K562 (cell line): Measurements from ENCODE around the gene KRTAP1-4. TPM values are rescaled to one million over a fixed set of nuclear protein-coding genes. Genes with fewer than 3 reads are reported as not detected.
"Not testable (repeated sequence)": the region's sequence is repeated elsewhere in the genome, so short reads cannot be mapped to it uniquely, and the experiment has no call there.

Experiments used
- ATAC-seq: fragments of 200-7000 bp; cut with Tn5 transposase; 3 replicates; pipeline ENCODE4 v1.9.1; 2020; ENCODE audit warnings: moderate library complexity
- BruUV-seq: library from RNA; stranded (reverse); fragments of 400-500 nt; replicated peaks from 2 replicates; lab custom pipeline; 2021; lab: Mats Ljungman, UMichigan
- CTCF ChIA-PET: fragments of 300-600 bp; formaldehyde crosslinking; extraction: SDS; loops from one replicate; lab custom pipeline; 2021; ENCODE audit warnings: low intra/inter-chr PET ratio; lab: Yijun Ruan, JAX
- POLR2A ChIA-PET: fragments of 300-600, 350-650 bp; sonication (Branson Sonifier 250); formaldehyde crosslinking; extraction: SDS; loops from one replicate; lab custom pipeline; 2021; ENCODE audit warnings: antibody characterized with exemption, inconsistent platforms; lab: Yijun Ruan, JAX
- DNase-seq, 4 experiments: peaks; one replicate each; pipeline versions ENCODE4 v3.0.0 to v3.0.0-alpha.2; 2011 to 2018; ENCODE audit warnings: low spot score in 3 of 4, mixed read lengths in 3 of 4; ENCODE audit errors: extremely low read depth in 1 of 4
- FAIRE-seq: peaks from 2 replicates; lab custom pipeline; 2011; peaks lifted over from hg19 to GRCh38; lab: Jason Lieb, UNC
- H2AFZ ChIP-seq: 2 replicates; pipeline ENCODE4 v1.6.0; 2011; ENCODE audit warnings: low read depth, low read length, control low read depth, inconsistent platforms
- H3K27ac ChIP-seq: fragments of 200-600 bp; 3 replicates; pipeline ENCODE4 v1.8.0; 2011; ENCODE audit warnings: low read depth, mild to moderate bottlenecking, control low read depth, inconsistent platforms, low read length, moderate library complexity, mixed read lengths; ENCODE audit errors: extremely low read depth
- H3K27me3 ChIP-seq, 2 experiments: fragments of 300-600 bp in 1 of 2; 2 replicates in 1 of 2; 3 replicates in 1 of 2; pipeline versions ENCODE4 v1.6.0 to v1.8.0; 2011; ENCODE audit warnings: inconsistent platforms in 2 of 2, low read length in 2 of 2, mild to moderate bottlenecking in 1 of 2, mixed read lengths in 1 of 2, moderate library complexity in 1 of 2; ENCODE audit not compliant: control insufficient read depth in 2 of 2, insufficient read depth in 2 of 2
- H3K36me3 ChIP-seq: fragments of 300-600 bp; 3 replicates; pipeline ENCODE4 v1.8.0; 2011; ENCODE audit warnings: mild to moderate bottlenecking, low read length, inconsistent platforms; ENCODE audit not compliant: control insufficient read depth, insufficient read depth
- H3K4me1 ChIP-seq, 2 experiments: fragments of 200-600 bp in 1 of 2; replicated peaks in 1 of 2; 2 replicates in 1 of 2; 3 replicates in 1 of 2; pipeline versions ENCODE4 v1.5.1 to v1.8.0; 2011; ENCODE audit warnings: inconsistent platforms in 2 of 2, low read length in 2 of 2, mild to moderate bottlenecking in 1 of 2, mixed read lengths in 1 of 2, moderate library complexity in 1 of 2; ENCODE audit not compliant: control insufficient read depth in 2 of 2, insufficient read depth in 2 of 2
- H3K4me2 ChIP-seq: 2 replicates; pipeline ENCODE4 v1.6.1; 2011; ENCODE audit warnings: low read length, control low read depth, inconsistent platforms, mixed read lengths; ENCODE audit not compliant: insufficient read depth
- H3K4me3 ChIP-seq: fragments of 200-600 bp; sonication (generic), shearing (Covaris generic); 2 replicates; pipeline ENCODE4 v1.5.1; 2016; ENCODE audit warnings: control low read depth, inconsistent platforms
- H3K79me2 ChIP-seq: fragments of 200-600 bp; 3 replicates; pipeline ENCODE4 v1.8.0; 2011; ENCODE audit warnings: low read length, inconsistent platforms; ENCODE audit not compliant: control insufficient read depth, insufficient read depth
- H3K9ac ChIP-seq, 2 experiments: 2 replicates each; pipeline versions ENCODE4 v1.6.0 to v1.6.1; 2011; ENCODE audit warnings: low read depth in 2 of 2, low read length in 2 of 2, control low read depth in 1 of 2, inconsistent platforms in 1 of 2, mild to moderate bottlenecking in 1 of 2, mixed read lengths in 1 of 2; ENCODE audit not compliant: insufficient read depth in 1 of 2
- H3K9me1 ChIP-seq: one replicate; pipeline ENCODE4 v1.6.0; 2011; ENCODE audit warnings: inconsistent platforms, mild to moderate bottlenecking, low read length, moderate library complexity; ENCODE audit not compliant: control insufficient read depth, insufficient read depth
- H3K9me3 ChIP-seq: replicated peaks from 2 replicates; pipeline ENCODE4 v1.5.1; 2011; ENCODE audit warnings: low read depth, low read length, inconsistent platforms; ENCODE audit not compliant: control insufficient read depth, insufficient read depth
- H4K20me1 ChIP-seq: replicated peaks from 2 replicates; pipeline ENCODE4 v1.6.1; 2011; ENCODE audit warnings: low read length, inconsistent platforms, mixed read lengths; ENCODE audit not compliant: control insufficient read depth, insufficient read depth
- FOXA3 ChIP-seq, 2 experiments: fragments of 450-650 bp in 1 of 2; sonication (generic) in 1 of 2; formaldehyde crosslinking; IDR thresholded peaks in 1 of 2; conservative IDR thresholded peaks in 1 of 2; 2 replicates each; pipeline versions ENCODE4 v1.4.0 to v1.8.0; 2020 to 2022; ENCODE audit warnings: mild to moderate bottlenecking in 2 of 2, missing genetic modification reagents in 1 of 2
- MAX ChIP-seq: sonication (generic); formaldehyde crosslinking; IDR thresholded peaks from 2 replicates; pipeline ENCODE4 v1.9.0; 2022; ENCODE audit warnings: mild to moderate bottlenecking, missing genetic modification reagents
- RBM25 ChIP-seq: fragments of 200-400 bp; formaldehyde crosslinking; IDR thresholded peaks from 2 replicates; pipeline ENCODE4 v1.6.1; 2018; ENCODE audit warnings: low read length, low read depth, moderate library complexity; ENCODE audit not compliant: severe bottlenecking
- ZNF146 ChIP-seq: IDR thresholded peaks from one replicate; pipeline ENCODE4 v1.6.1; 2018; ENCODE audit warnings: missing compliant biosample characterization; ENCODE audit not compliant: unreplicated experiment
- WGBS: fragments of 100-300 bp; shearing (Covaris generic); methylation state at CpG from one replicate; pipeline ENCODE4 v1.1.6; 2016; ENCODE audit warnings: low coverage, mixed read lengths; ENCODE audit not compliant: insufficient coverage; ENCODE audit errors: missing lambda C conversion rate; 5-methylcytosine and 5-hydroxymethylcytosine counted together
- in situ Hi-C: fragments of 300-500 bp; cut with MboI; formaldehyde crosslinking; loops from 4 replicates; pipeline ENCODE4 v1.15.0; 2018; ENCODE audit warnings: inconsistent platforms, mixed read lengths
- intact Hi-C: fragments of 100-400 bp; cut with micrococcal nuclease; formaldehyde crosslinking; loops from 2 replicates; pipeline ENCODE4 v1.14.2; 2022
- polyA plus RNA-seq, 8 experiments: library from polyadenylated mRNA; depleted of rRNA in 4 of 8; stranded (reverse) in 5 of 8; unstranded in 3 of 8; fragments of >200 nt; fragmentation: Nextera tagmentation in 2 of 8; fragmentation: Illumina TruSeq in 1 of 8; extraction: Ambion mirVana in 2 of 8; extraction: Trizol in 1 of 8; gene quantifications; 2 replicates each; pipeline versions ENCODE4 v1.2.1 to v1.2.3, GENCODE V29; 2011 to 2014; ENCODE audit warnings: inconsistent platforms in 1 of 8, missing spikeins in 1 of 8
- total RNA-seq, 7 experiments: library from RNA; depleted of rRNA in 6 of 7; stranded (reverse); fragments of >200 nt in 6 of 7; fragmentation: Illumina TruSeq in 2 of 7; extraction: Trizol in 2 of 7; gene quantifications; 2 replicates each; pipeline versions ENCODE4 v1.2.1 to v1.2.3, GENCODE V29; 2011 to 2021; ENCODE audit warnings: low replicate concordance in 1 of 7
- TF ChIP-seq, protein P1 (sequence below): sonication (generic); formaldehyde crosslinking; IDR thresholded peaks from 2 replicates; pipeline ENCODE4 v1.8.0; 2022; ENCODE audit warnings: missing genetic modification reagents, mild to moderate bottlenecking, borderline replicate concordance

The KRTAP1-4 gene
- total and polyA plus RNA-seq, 9 of the 15 experiments (the other 6 are each of a cell fraction or from before 2014, with no cell fraction given) = not detected

DNA sequence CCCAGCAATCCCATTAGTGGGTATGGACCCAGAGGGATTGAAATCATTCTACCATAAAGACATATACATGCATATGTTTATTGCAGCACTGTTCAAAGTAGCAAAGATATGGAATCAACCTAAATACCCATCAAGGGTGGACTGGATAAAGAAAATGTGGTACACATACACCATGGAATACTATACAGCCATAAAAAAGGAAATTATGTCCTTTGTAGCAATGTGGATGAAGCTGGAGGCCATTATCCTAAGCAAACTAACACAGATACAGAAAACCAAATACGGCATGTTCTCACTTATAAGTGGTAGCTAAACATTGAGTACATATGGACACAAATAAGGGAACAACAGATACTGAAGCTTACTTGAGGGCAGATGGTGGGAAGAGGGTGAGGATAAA lies 27.6 kb upstream of the KRTAP1-4 start:
- Histone ChIP-seq H3K4me1 (no peaks in the 10 kb centered on the region), H3K4me3 (no peak overlapping the region), H3K79me2 (no peaks in the 10 kb centered on the region), H3K36me3 (no peaks in the 10 kb centered on the region), H3K9ac (no peak overlapping the region), H3K9me1 (no peaks in the 10 kb centered on the region), H2AFZ (no peak overlapping the region), H3K9me3 (no peaks in the 10 kb centered on the region), H3K27ac (no peak overlapping the region), H3K27me3 (peaks cover 4 to 5% of the 10 kb centered on the region in 2 experiments; a peak in 4 of 5 replicates), H3K4me2 (no peak overlapping the region), H4K20me1 (no peaks in the 10 kb centered on the region; the same call in 1 of the 2 replicates)
- ChIA-PET POLR2A (no interaction called here), CTCF (no interaction called here)
- ATAC-seq (no peak), FAIRE-seq (no peak), DNase-seq (no peak)
- BruUV-seq = no TSS peak
- in situ Hi-C loops = no loop called here
- TF ChIP-seq ZNF146 (CRISPR knock-in tag) (peak; percentile 92), MAX (CRISPR knock-in tag) (no peak), RBM25 (peak; percentile 71), FOXA3 (CRISPR knock-in tag; conservative IDR thresholded peaks at IDR 0.05 in 1 of 2, IDR thresholded peaks at IDR 0.05 in 1 of 2) (no peak)
- TF ChIP-seq, protein P1, sequence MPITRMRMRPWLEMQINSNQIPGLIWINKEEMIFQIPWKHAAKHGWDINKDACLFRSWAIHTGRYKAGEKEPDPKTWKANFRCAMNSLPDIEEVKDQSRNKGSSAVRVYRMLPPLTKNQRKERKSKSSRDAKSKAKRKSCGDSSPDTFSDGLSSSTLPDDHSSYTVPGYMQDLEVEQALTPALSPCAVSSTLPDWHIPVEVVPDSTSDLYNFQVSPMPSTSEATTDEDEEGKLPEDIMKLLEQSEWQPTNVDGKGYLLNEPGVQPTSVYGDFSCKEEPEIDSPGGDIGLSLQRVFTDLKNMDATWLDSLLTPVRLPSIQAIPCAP (CRISPR knock-in tag) = no peak
- WGBS = 0% methylated on average over 1 of the region's 1 CpG
- intact Hi-C loops = no loop called here

DNA sequence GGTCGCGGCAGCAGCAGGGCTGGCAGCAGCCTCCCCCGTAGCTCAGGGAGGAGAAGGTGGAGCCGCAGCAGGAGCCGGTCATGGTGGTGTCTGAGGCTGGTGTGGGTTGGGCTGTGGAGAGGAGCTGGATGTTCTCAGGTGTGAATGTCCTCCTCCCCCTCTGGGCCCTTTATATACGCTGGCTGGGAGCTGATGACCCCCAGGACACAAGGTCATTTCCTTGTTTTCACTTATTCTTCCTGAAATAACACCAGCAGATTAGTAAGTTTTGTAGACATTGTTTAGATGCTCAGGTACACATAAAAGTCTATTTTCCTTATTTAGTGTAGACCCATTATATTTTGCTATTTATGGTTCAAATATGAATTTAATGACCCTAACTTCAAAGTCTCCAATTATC lies 25.1 kb upstream of the KRTAP1-4 start, which contains the start of gene KRTAP2-2:
KRTAP2-2 (minus strand) TSS at position 101 of the 400 bp plus-strand sequence; CDS start at position 82, 19 bp downstream.
- H4K20me1 ChIP-seq, H3K4me2 ChIP-seq, H3K4me1 ChIP-seq, ATAC-seq, H3K79me2 ChIP-seq, H3K4me3 ChIP-seq, BruUV-seq, H3K9me1 ChIP-seq, POLR2A ChIA-PET, H3K36me3 ChIP-seq, H2AFZ ChIP-seq, CTCF ChIA-PET, H3K9me3 ChIP-seq, H3K9ac ChIP-seq, H3K27ac ChIP-seq, in situ Hi-C loops, FAIRE-seq, H3K27me3 ChIP-seq, intact Hi-C loops, DNase-seq: not testable (repeated sequence)
- 0% methylated on average over 1 of the region's 6 CpGs for WGBS

DNA sequence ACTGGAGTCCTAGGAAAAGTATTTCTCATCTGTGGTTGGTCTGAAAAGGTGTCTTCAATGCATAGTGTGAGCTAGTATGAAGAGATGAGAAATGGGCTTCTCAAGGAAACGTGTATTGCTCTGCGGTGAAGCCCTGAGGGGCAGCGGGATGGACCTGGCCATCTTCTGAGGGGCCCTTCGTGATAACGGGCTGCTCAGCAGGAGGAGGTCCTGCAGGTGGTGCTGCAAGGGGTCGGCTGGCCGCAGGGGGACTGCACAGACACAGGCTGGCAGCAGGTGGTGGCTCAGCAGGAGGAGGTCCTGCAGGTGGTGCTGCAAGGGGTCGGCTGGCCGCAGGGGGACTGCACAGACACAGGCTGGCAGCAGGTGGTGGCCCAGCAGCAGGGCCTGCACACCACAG lies 24.6 kb upstream of the KRTAP1-4 start:
- H3K9ac ChIP-seq, H4K20me1 ChIP-seq, H3K4me1 ChIP-seq, H2AFZ ChIP-seq, H3K4me2 ChIP-seq, H3K36me3 ChIP-seq, BruUV-seq, H3K9me3 ChIP-seq, in situ Hi-C loops, DNase-seq, POLR2A ChIA-PET, FAIRE-seq, intact Hi-C loops, H3K9me1 ChIP-seq, ATAC-seq, H3K4me3 ChIP-seq, H3K27ac ChIP-seq, H3K79me2 ChIP-seq, H3K27me3 ChIP-seq, CTCF ChIA-PET: not testable (repeated sequence)
- WGBS = under 1% methylated on average over 7 of the region's 9 CpGs
